Lung (tissue), 12 donors: ENCODE measurements around the gene NAA15. TPM values are rescaled to one million over a fixed set of nuclear protein-coding genes. Genes with fewer than 3 reads are reported as not detected.
A peak's percentile ranks its signal among the peaks of the same experiment; 100 is the strongest.

Source experiments
- ATAC-seq: fragments of 200-7000 bp; cut with Tn5 transposase; one replicate; pipeline ENCODE4 v1.9.1; 2020; ENCODE audit warnings: moderate number of reproducible peaks; ENCODE audit not compliant: insufficient read depth, low FRiP score
- DNase-seq, 3 donors: peaks; one replicate each; pipeline ENCODE4 v3.0.0-alpha.2; 2013 to 2017
- H3K27ac ChIP-seq, 2 donors: one replicate each; pipeline ENCODE4 v1.5.1; 2013; ENCODE audit warnings: mild to moderate bottlenecking in 2 of 2, moderate library complexity in 2 of 2, control low read depth in 1 of 2, inconsistent platforms in 1 of 2, low read depth in 1 of 2, low read length in 1 of 2
- H3K27me3 ChIP-seq, 3 donors: one replicate each; pipeline ENCODE4 v1.5.1; 2013; ENCODE audit warnings: low read length in 2 of 3; ENCODE audit not compliant: control insufficient read depth in 3 of 3, insufficient read depth in 3 of 3
- H3K36me3 ChIP-seq, 4 donors: one replicate each; pipeline ENCODE4 v1.5.1; 2013; ENCODE audit warnings: low read length in 4 of 4, mild to moderate bottlenecking in 1 of 4, moderate library complexity in 1 of 4; ENCODE audit not compliant: control insufficient read depth in 4 of 4, insufficient read depth in 4 of 4
- H3K4me1 ChIP-seq, 5 donors: one replicate each; pipeline ENCODE4 v1.5.1; 2013; ENCODE audit warnings: low read length in 5 of 5, mild to moderate bottlenecking in 2 of 5, moderate library complexity in 1 of 5; ENCODE audit not compliant: control insufficient read depth in 5 of 5, insufficient read depth in 5 of 5
- H3K4me3 ChIP-seq: one replicate; pipeline ENCODE4 v1.5.1; 2013; ENCODE audit warnings: mild to moderate bottlenecking, control low read depth, moderate library complexity
- H3K9ac ChIP-seq, 2 donors: one replicate each; pipeline ENCODE4 v1.5.1; 2013; ENCODE audit warnings: low read length in 2 of 2, control low read depth in 1 of 2; ENCODE audit not compliant: insufficient read depth in 1 of 2
- H3K9me3 ChIP-seq, 4 donors: one replicate each; pipeline ENCODE4 v1.5.1; 2013; ENCODE audit warnings: low read length in 3 of 4, mild to moderate bottlenecking in 1 of 4, moderate library complexity in 1 of 4; ENCODE audit not compliant: control insufficient read depth in 4 of 4, insufficient read depth in 3 of 4
- WGBS, 2 donors: extraction: QIAGEN DNeasy Blood & Tissue Kit; methylation state at CpG; one replicate each; pipeline ENCODE4 v1.1.7; 2013; 5-methylcytosine and 5-hydroxymethylcytosine counted together
- polyA plus RNA-seq, 2 donors: library from polyadenylated mRNA; stranded (reverse); fragments of 200-250 nt; gene quantifications; one replicate each; pipeline ENCODE4 v1.2.1, GENCODE V29; 2013
- total RNA-seq, 2 donors: library from RNA; depleted of rRNA in 1 of 2; stranded (reverse); fragments of >200 nt in 1 of 2; gene quantifications; one replicate each; pipeline ENCODE4 v1.2.1, GENCODE V29; 2014 to 2021
- TF ChIP-seq, protein P1 (sequence below): IDR thresholded peaks from 2 replicates; pipeline ENCODE4 v1.5.1; 2012; ENCODE audit warnings: mild to moderate bottlenecking; ENCODE audit errors: control extremely low read depth, extremely low read depth
- donor health status: control.
- donor health status: control.
- donor health status: Bipolar disorder and iron deficiency.
- donor health status: healthy.
- donor health status: DM: yes; HTN: yes; CAD: no.

The NAA15 gene
- total and polyA plus RNA-seq, 4 donors, result 5.7 to 41.3 (median 22.8) TPM

DNA sequence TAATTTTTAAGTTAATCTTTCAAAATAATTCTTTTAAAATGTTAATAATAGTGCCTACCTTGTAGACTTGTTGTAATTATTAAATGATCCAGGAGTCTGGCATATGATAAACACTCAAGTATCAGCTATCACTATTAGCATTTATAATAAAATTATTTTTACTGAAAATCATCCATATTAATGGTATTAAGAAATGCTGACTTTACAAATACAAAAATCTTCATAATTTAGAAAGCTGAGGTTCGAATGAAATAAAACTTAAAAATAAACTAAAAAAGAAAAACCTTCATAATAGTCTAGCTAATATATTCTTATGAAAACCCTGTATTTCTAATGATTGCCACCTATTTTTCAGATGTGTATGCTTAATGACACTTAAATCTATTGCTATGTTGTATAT is 26.5 kb upstream of the NAA15 start:
- ATAC-seq, result no peak
- no peak for DNase-seq
- Histone ChIP-seq H3K27me3 (peaks cover 0 to 37% (median 36%) of the 10 kb centered on the region in 3 donors), H3K9me3 (peaks cover 0 to 2% (median 0%) of the 10 kb centered on the region in 4 donors), H3K9ac (no peak overlapping the region), H3K36me3 (no peaks in the 10 kb centered on the region), H3K4me1 (peaks cover 0 to 11% (median 1%) of the 10 kb centered on the region in 5 donors), H3K27ac (no peak overlapping the region), H3K4me3 (no peak overlapping the region)
- 95 to 98% methylated on average over 1 of the region's 1 CpG for WGBS, 2 donors
- TF ChIP-seq, protein P1, sequence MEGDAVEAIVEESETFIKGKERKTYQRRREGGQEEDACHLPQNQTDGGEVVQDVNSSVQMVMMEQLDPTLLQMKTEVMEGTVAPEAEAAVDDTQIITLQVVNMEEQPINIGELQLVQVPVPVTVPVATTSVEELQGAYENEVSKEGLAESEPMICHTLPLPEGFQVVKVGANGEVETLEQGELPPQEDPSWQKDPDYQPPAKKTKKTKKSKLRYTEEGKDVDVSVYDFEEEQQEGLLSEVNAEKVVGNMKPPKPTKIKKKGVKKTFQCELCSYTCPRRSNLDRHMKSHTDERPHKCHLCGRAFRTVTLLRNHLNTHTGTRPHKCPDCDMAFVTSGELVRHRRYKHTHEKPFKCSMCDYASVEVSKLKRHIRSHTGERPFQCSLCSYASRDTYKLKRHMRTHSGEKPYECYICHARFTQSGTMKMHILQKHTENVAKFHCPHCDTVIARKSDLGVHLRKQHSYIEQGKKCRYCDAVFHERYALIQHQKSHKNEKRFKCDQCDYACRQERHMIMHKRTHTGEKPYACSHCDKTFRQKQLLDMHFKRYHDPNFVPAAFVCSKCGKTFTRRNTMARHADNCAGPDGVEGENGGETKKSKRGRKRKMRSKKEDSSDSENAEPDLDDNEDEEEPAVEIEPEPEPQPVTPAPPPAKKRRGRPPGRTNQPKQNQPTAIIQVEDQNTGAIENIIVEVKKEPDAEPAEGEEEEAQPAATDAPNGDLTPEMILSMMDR, result no peak

DNA sequence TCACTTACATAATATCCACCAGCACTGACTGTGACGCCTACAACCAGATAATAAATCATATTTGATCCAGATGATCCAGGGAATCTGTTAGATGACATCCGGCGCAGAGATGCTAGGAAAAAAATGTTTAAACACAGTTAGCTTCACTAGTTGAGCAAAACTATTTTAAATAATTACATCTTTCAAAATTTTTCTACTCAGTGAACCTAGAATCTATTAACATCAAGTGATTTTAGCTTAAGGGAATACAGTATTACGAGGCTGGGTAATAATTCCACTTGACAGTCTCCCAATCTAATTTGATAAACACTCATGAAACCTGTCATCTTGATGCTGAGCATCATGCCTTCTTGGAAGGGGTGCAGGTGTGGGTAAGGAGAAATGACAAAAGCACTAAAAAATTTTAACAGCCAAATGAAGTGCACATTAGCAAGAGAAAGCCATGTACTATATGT is 26.0 kb upstream of the NAA15 start:
- H3K27me3 ChIP-seq, result peaks cover 0 to 42% (median 36%) of the 10 kb centered on the region in 3 donors
- WGBS, 2 donors, result 92 to 95% methylated on average over 4 of the region's 4 CpGs
- no peak for DNase-seq

DNA sequence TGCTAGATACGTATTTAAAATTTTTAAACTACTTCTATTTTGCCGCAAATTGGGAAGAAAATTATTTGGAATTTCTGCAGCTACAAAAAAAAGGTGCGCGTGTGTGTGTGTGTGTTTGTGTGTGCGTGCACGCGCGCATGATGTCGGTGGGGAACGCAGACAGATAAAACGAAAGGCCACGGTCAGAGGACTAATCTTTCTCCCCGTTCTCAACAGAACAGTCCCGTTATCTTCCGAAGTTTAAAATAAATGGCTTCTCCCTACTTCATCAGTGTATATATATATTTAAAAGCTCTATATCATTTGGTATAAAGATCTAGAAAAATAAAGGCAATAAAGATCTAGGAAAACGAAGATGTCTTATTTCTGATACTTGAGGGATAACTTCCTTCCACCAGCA is 22.8 kb upstream of the NAA15 start:
- H3K36me3 ChIP-seq, result no peaks in the 10 kb centered on the region
- no peak overlapping the region for H3K4me3 ChIP-seq
- 59 to 69% methylated on average over 16 of the region's 16 CpGs for WGBS, 2 donors
- DNase-seq (peak; percentile 14 to 40 (median 27)), ATAC-seq (no peak)
- H3K27me3 ChIP-seq, result peaks cover 0 to 51% (median 39%) of the 10 kb centered on the region in 3 donors
- H3K4me1 ChIP-seq, result peaks cover 0 to 16% (median 5%) of the 10 kb centered on the region in 5 donors
- no peak overlapping the region for H3K27ac ChIP-seq
- TF ChIP-seq, protein P1, result no peak
- H3K9ac ChIP-seq, result no peak overlapping the region
- H3K9me3 ChIP-seq, result peaks cover 0 to 2% (median 0%) of the 10 kb centered on the region in 4 donors

More for the DNA sequence above, 26.0 kb upstream of the NAA15 start:
- TF ChIP-seq, protein P1, result no peak
- Histone ChIP-seq H3K36me3 (no peaks in the 10 kb centered on the region), H3K9me3 (peaks cover 0 to 2% (median 0%) of the 10 kb centered on the region in 4 donors), H3K4me3 (no peak overlapping the region), H3K4me1 (peaks cover 0 to 16% (median 5%) of the 10 kb centered on the region in 5 donors), H3K9ac (no peak overlapping the region), H3K27ac (no peak overlapping the region)
- no peak for ATAC-seq
